GM13976 (cell line): ENCODE results near the gene PRKG1.

Experiments
- DNase-seq: peaks from one replicate; pipeline ENCODE4 v3.0.0; 2012; ENCODE audit warnings: low spot score
- CTCF ChIP-seq: IDR thresholded peaks from 2 replicates; pipeline ENCODE4 v1.5.1; 2012; ENCODE audit warnings: borderline replicate concordance, mild to moderate bottlenecking; ENCODE audit not compliant: insufficient read depth; ENCODE audit errors: extremely low read depth, missing control alignments, control extremely low read depth
- in situ Hi-C: fragments of 300-500 bp; cut with MboI; formaldehyde crosslinking; loops from one replicate; pipeline ENCODE4 v1.12.0; 2022; ENCODE audit warnings: low sequenced_read_pairs, mixed read lengths, inconsistent platforms; ENCODE audit not compliant: unreplicated experiment

Gene PRKG1

DNA sequence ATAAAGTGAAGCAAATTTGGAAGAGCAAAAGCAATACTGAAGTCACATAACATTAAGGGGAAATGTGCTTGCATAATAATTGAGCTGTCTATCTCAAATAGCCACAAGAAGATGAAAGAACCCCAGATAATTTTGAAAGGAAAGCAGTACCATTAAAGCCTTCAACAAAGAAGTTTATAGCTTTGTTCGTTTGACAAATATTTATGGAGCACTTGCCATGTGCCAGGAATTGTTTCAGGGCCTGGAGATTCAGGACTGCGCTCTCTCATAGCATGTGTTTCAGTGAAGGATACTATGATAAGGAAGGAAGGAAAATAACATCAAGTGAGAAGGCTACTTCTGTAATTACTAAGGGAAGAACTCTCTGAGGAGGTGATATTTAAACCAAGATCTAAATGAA, 837.4 kb downstream of the PRKG1 start:
- in situ Hi-C loops = no loop called here
- DNase-seq = no peak
- no peak for TF ChIP-seq CTCF

DNA sequence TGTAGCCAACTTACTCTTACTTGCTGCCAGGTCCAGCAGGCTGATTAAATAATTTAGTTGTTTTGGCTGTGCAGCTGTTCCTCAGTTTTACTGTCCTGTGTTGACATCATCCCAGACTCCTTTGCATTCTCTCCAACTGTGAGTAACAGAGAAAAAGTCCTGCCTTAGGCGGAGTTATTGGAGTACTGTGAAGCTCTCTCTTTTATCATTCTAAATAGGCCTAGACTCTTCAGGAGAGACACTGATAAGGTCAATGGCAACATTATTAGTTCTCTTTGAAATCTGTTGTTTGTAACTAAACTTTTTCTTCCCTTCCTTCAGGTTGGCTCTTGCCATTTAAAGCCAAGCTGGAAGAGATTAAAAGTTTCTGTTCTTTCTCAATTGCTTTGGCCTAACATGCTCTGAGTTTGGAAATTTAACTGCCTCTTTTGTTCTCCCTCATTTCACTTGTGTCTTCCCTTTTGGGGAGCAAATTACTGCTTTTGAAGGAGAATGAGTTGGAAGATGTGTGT, 840.8 kb downstream of the PRKG1 start:
- no peak for DNase-seq
- TF ChIP-seq CTCF = no peak

GRCh38 chr10:51918440-51918839, 844.2 kb downstream of the PRKG1 start:
- no peak for DNase-seq
- in situ Hi-C loops = no loop called here
- TF ChIP-seq CTCF = no peak

More for the DNA sequence above, 840.8 kb downstream of the PRKG1 start:
- in situ Hi-C loops = no loop called here

DNA sequence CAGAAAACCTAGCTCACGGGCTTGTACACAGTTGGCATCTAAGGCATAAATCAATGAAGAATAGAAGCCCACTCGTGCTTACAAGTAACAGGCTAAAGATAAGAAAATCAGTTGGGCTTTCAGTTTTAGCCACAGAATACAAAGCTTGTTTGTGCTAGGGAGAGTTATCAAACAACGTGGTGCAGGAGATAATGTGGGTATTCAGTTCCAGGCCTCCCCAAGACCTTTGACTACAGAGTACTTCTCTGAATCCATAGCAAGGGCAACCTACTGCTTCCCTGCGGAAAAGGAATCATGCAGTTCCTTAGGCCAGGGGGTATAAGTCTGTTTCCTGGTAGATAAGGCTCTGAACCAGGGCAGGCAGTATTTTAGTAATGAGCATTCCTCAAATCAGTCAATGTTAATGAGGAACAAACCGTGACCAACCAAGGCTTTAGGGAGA, 844.6 kb downstream of the PRKG1 start:
- no peak for TF ChIP-seq CTCF
- DNase-seq = peak; percentile 4
- in situ Hi-C loops = no loop called here

- no peak for TF ChIP-seq CTCF
- in situ Hi-C loops = no loop called here
- no peak for DNase-seq
Measured at GRCh38 chr10:51920672-51921071, 846.4 kb downstream of the PRKG1 start.

GRCh38 chr10:51924359-51924758, 850.1 kb downstream of the PRKG1 start:
- in situ Hi-C loops = no loop called here
- no peak for DNase-seq
- no peak for TF ChIP-seq CTCF

DNA sequence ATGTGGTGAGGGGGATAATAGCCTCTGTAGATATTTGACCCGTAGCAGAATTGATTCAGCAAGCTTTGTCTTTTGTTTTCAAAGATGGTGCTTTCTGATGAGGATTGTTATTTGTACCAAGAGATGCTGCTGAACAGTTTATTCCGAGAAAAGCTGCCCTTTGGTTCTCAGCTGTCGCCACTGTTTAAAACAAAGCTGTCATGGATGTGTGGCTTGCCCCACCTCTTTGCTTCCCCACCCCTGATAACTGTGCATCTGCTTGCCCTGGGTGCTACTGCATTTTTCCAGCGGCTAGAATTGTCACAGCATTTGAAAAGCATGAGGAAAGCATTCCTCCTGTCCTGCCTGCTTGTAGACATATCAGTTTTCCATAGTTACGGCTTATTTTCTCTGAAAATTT, 852.0 kb downstream of the PRKG1 start:
- TF ChIP-seq CTCF = no peak
- in situ Hi-C loops = no loop called here
- DNase-seq = no peak
